Smooth muscle cell (in vitro differentiated cells): ENCODE measurements around the gene UNC119B. TPM values are rescaled to one million over a fixed set of nuclear protein-coding genes. Genes with fewer than 3 reads are reported as not detected.
"Not testable (repeated sequence)": the region's sequence is repeated elsewhere in the genome, so short reads cannot be mapped to it uniquely, and the experiment has no call there.

Experiments used
- DNase-seq: peaks from one replicate; lab custom pipeline; 2025; ENCODE audit not compliant: unreplicated experiment; lab: John Stamatoyannopoulos, UW
- H2AFZ ChIP-seq: fragments of 200-600 bp; sonication (generic); 2 replicates; pipeline ENCODE4 v1.6.0; 2016; ENCODE audit warnings: antibody characterized with exemption, low read depth, mild to moderate bottlenecking
- H3F3A ChIP-seq: fragments of 200-600 bp; sonication (generic); 2 replicates; pipeline ENCODE4 v1.6.0; 2017; ENCODE audit warnings: antibody characterized with exemption, low read depth
- H3K27ac ChIP-seq: fragments of 200-600 bp; sonication (generic); 2 replicates; pipeline ENCODE4 v1.5.1; 2016; ENCODE audit warnings: low read depth, mild to moderate bottlenecking
- H3K27me3 ChIP-seq: fragments of 200-600 bp; sonication (generic); 2 replicates; pipeline ENCODE4 v1.6.1; 2016; ENCODE audit warnings: low read depth, mild to moderate bottlenecking
- H3K36me3 ChIP-seq: fragments of 200-600 bp; sonication (generic); 2 replicates; pipeline ENCODE4 v1.5.1; 2016; ENCODE audit warnings: low read depth
- H3K4me1 ChIP-seq: fragments of 200-600 bp; sonication (generic); 2 replicates; pipeline ENCODE4 v1.5.1; 2016; ENCODE audit warnings: low read depth
- H3K4me2 ChIP-seq: fragments of 200-600 bp; sonication (generic); 2 replicates; pipeline ENCODE4 v1.6.0; 2016; ENCODE audit warnings: mild to moderate bottlenecking
- H3K4me3 ChIP-seq: fragments of 200-600 bp; sonication (generic); 2 replicates; pipeline ENCODE4 v1.5.1; 2016; ENCODE audit warnings: mild to moderate bottlenecking
- H3K79me2 ChIP-seq: fragments of 200-600 bp; sonication (generic); 2 replicates; pipeline ENCODE4 v1.6.0; 2016; ENCODE audit warnings: low read depth, mild to moderate bottlenecking
- H3K9ac ChIP-seq: fragments of 200-600 bp; sonication (generic); 2 replicates; pipeline ENCODE4 v1.6.0; 2016; ENCODE audit warnings: low read depth
- H3K9me3 ChIP-seq: fragments of 200-600 bp; sonication (generic); replicated peaks from 2 replicates; pipeline ENCODE4 v1.5.1; 2016; ENCODE audit warnings: low read depth
- H4K20me1 ChIP-seq: fragments of 200-600 bp; sonication (generic); 2 replicates; pipeline ENCODE4 v1.6.0; 2016; ENCODE audit warnings: low read depth
- CTCF ChIP-seq: fragments of 200-600 bp; sonication (generic); IDR thresholded peaks from 2 replicates; pipeline ENCODE4 v1.5.1; 2017; ENCODE audit warnings: borderline replicate concordance, mild to moderate bottlenecking, antibody characterized with exemption; ENCODE audit not compliant: insufficient read depth, poor library complexity, severe bottlenecking
- WGBS: methylation state at CpG from one replicate; pipeline ENCODE4 v1.1.7; 2016; ENCODE audit warnings: low lambda C conversion rate; 5-methylcytosine and 5-hydroxymethylcytosine counted together
- polyA plus RNA-seq: library from polyadenylated mRNA; unstranded; fragments of >200 nt; fragmentation: Nextera tagmentation; extraction: Ambion mirVana; gene quantifications from 2 replicates; pipeline ENCODE4 v1.2.1, GENCODE V29; 2016
- total RNA-seq: library from RNA; depleted of rRNA; stranded (reverse); fragments of >200 nt; gene quantifications from 2 replicates; pipeline ENCODE4 v1.2.3, GENCODE V29; 2014

UNC119B gene
- total and polyA plus RNA-seq, 2 experiments from 2014 or later: 9.8 to 18.9 TPM

- peaks cover 7% of the 10 kb centered on the region for H3K4me1 ChIP-seq
- no peaks in the 10 kb centered on the region for H3K79me2 ChIP-seq
- peak within 1 kb of the TSS; percentile 69 for H2AFZ ChIP-seq
- no peaks in the 10 kb centered on the region for H3K27me3 ChIP-seq
- peak within 1 kb of the TSS; percentile 63 for H3K4me3 ChIP-seq
- H3K36me3 ChIP-seq: peaks cover 2% of the 10 kb centered on the region
- no peaks in the 10 kb centered on the region for H3K9me3 ChIP-seq
- H3F3A ChIP-seq: no peaks in the 10 kb centered on the region
- peak within 1 kb of the TSS; percentile 61 for H3K9ac ChIP-seq
- 14% methylated on average over 61 of the region's 66 CpGs for WGBS
- peaks cover 13% of the 10 kb centered on the region for H4K20me1 ChIP-seq
- no peak for TF ChIP-seq CTCF
- H3K4me2 ChIP-seq: peak within 1 kb of the TSS; percentile 90
- H3K27ac ChIP-seq: no peak within 1 kb of the TSS
- DNase-seq: peak; percentile 56
These were observed 15.6 kb downstream of the UNC119B start, which contains the start of gene ACADS for GRCh38 chr12:120725659-120726509. Gene ACADS, plus strand, starts transcription at chr12:120725826. Its CDS starts 60 bp downstream, at chr12:120725886.

- peaks cover 7% of the 10 kb centered on the region for H3K4me1 ChIP-seq
- no peak for DNase-seq
- WGBS: 91% methylated on average over 9 of the region's 9 CpGs
- peak overlapping the region; percentile 63 for H3K4me3 ChIP-seq
- no peaks in the 10 kb centered on the region for H3K27me3 ChIP-seq
- no peak overlapping the region for H3K9ac ChIP-seq
- peaks cover 2% of the 10 kb centered on the region for H3K36me3 ChIP-seq
- H3K27ac ChIP-seq: no peak overlapping the region
- no peak overlapping the region for H2AFZ ChIP-seq
- H3K9me3 ChIP-seq: no peaks in the 10 kb centered on the region
- no peaks in the 10 kb centered on the region for H3F3A ChIP-seq
- H3K4me2 ChIP-seq: peak overlapping the region; percentile 90
- no peak for TF ChIP-seq CTCF
- H3K79me2 ChIP-seq: no peaks in the 10 kb centered on the region
- peaks cover 7% of the 10 kb centered on the region for H4K20me1 ChIP-seq
These were observed 16.2 kb downstream of the UNC119B start for GRCh38 chr12:120726510-120726793.

- no peaks in the 10 kb centered on the region for H3K27me3 ChIP-seq
- H3K4me3 ChIP-seq: no peak overlapping the region
- peaks cover 2% of the 10 kb centered on the region for H4K20me1 ChIP-seq
- no peak overlapping the region for H3K27ac ChIP-seq
- no peaks in the 10 kb centered on the region for H3F3A ChIP-seq
- H3K79me2 ChIP-seq: no peaks in the 10 kb centered on the region
- 96% methylated on average over 9 of the region's 9 CpGs for WGBS
- no peak for TF ChIP-seq CTCF
- DNase-seq: no peak
- no peaks in the 10 kb centered on the region for H3K9me3 ChIP-seq
- H3K36me3 ChIP-seq: peaks cover 2% of the 10 kb centered on the region
- no peak overlapping the region for H3K9ac ChIP-seq
- H2AFZ ChIP-seq: no peak overlapping the region
- peaks cover 7% of the 10 kb centered on the region for H3K4me1 ChIP-seq
- no peak overlapping the region for H3K4me2 ChIP-seq
These were observed 16.7 kb downstream of the UNC119B start for GRCh38 chr12:120726961-120727360.

GRCh38 chr12:120732198-120732597 lies 21.9 kb downstream of the UNC119B start:
- not testable (repeated sequence) for H4K20me1 ChIP-seq, H3K4me3 ChIP-seq, H3K79me2 ChIP-seq, H2AFZ ChIP-seq, H3K4me2 ChIP-seq, H3K27me3 ChIP-seq, H3K36me3 ChIP-seq, H3K27ac ChIP-seq, H3K9ac ChIP-seq, H3F3A ChIP-seq, DNase-seq, H3K9me3 ChIP-seq, H3K4me1 ChIP-seq
- WGBS: 94% methylated on average over 10 of the region's 35 CpGs
